Measurements from ENCODE around the gene MLYCD. TPM values are rescaled to one million over a fixed set of nuclear protein-coding genes. Genes with fewer than 3 reads are reported as not detected.
"Not testable (repeated sequence)": the region's sequence is repeated elsewhere in the genome, so short reads cannot be mapped to it uniquely, and the experiment has no call there.

MLYCD gene
- total RNA-seq, 1 experiment from 2014 or later = 2.2 TPM

- Histone ChIP-seq H3K27ac (no peak overlapping the region), H3K36me3 (no peaks in the 10 kb centered on the region), H3K4me3 (no peak overlapping the region), H3K27me3 (replicated peaks) (no peaks in the 10 kb centered on the region), H3K4me1 (replicated peaks) (no peaks in the 10 kb centered on the region), H3K9me3 (replicated peaks) (no peaks in the 10 kb centered on the region; the same call in 1 of the 2 replicates)
- no peak for DNase-seq (ENCODE audit: low read depth in 1 of 2, low spot score in 2 of 2)
Measured at GRCh38 chr16:83935005-83935857, 36.3 kb downstream of the MLYCD start.

DNA sequence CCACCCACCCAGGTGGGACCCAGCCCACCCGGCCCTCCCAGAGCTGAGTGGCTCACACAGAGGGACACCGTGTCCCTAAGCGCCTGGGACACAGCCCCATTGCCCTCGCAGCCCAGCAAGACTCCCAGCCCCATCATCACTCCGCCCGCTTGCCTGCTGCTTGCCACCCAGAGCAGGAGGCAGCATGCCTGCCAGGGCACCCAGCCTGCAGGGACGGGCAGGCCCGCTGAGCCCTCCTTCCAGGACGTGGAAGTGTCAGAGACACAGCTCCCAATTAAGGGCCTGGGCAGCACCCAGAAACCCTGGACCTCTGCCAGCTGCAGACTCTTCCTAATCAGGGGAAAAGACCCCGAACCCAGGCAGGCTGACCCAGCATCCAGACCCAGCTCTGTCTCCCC lies 36.9 kb downstream of the MLYCD start:
- no peak for DNase-seq (ENCODE audit: low read depth in 1 of 2, low spot score in 2 of 2)
- H3K27ac ChIP-seq = no peak overlapping the region

GRCh38 chr16:83936581-83937165 lies 37.8 kb downstream of the MLYCD start:
- DNase-seq (ENCODE audit: low read depth in 1 of 2, low spot score in 2 of 2) = no peak
- Histone ChIP-seq H3K4me1 (replicated peaks) (no peaks in the 10 kb centered on the region), H3K36me3 (no peaks in the 10 kb centered on the region), H3K27ac (no peak overlapping the region), H3K4me3 (no peak overlapping the region), H3K27me3 (replicated peaks) (no peaks in the 10 kb centered on the region), H3K9me3 (replicated peaks) (no peaks in the 10 kb centered on the region)

More for the DNA sequence above, 36.9 kb downstream of the MLYCD start:
- Histone ChIP-seq H3K4me3 (no peak overlapping the region), H3K27me3 (replicated peaks) (no peaks in the 10 kb centered on the region), H3K9me3 (replicated peaks) (no peaks in the 10 kb centered on the region; the same call in 1 of the 2 replicates), H3K4me1 (replicated peaks) (no peaks in the 10 kb centered on the region), H3K36me3 (no peaks in the 10 kb centered on the region)

GRCh38 chr16:83937267-83937666 lies 38.4 kb downstream of the MLYCD start:
- no peak overlapping the region for H3K27ac ChIP-seq
- no peaks in the 10 kb centered on the region for H3K9me3 ChIP-seq (replicated peaks)
- H3K27me3 ChIP-seq (replicated peaks) = no peaks in the 10 kb centered on the region
- no peaks in the 10 kb centered on the region for H3K36me3 ChIP-seq
- DNase-seq (ENCODE audit: low read depth in 1 of 2, low spot score in 2 of 2) = no peak
- no peaks in the 10 kb centered on the region for H3K4me1 ChIP-seq (replicated peaks)
- no peak overlapping the region for H3K4me3 ChIP-seq

- no peak for DNase-seq (ENCODE audit: low read depth in 1 of 2, low spot score in 2 of 2)
- H3K4me1 ChIP-seq (replicated peaks) = peaks cover 2% of the 10 kb centered on the region
- no peak overlapping the region for H3K27ac ChIP-seq
- no peak overlapping the region for H3K4me3 ChIP-seq
- no peaks in the 10 kb centered on the region for H3K9me3 ChIP-seq (replicated peaks)
- no peaks in the 10 kb centered on the region for H3K36me3 ChIP-seq
- H3K27me3 ChIP-seq (replicated peaks) = no peaks in the 10 kb centered on the region
Measured at GRCh38 chr16:83937922-83938885, 39.3 kb downstream of the MLYCD start.

DNA sequence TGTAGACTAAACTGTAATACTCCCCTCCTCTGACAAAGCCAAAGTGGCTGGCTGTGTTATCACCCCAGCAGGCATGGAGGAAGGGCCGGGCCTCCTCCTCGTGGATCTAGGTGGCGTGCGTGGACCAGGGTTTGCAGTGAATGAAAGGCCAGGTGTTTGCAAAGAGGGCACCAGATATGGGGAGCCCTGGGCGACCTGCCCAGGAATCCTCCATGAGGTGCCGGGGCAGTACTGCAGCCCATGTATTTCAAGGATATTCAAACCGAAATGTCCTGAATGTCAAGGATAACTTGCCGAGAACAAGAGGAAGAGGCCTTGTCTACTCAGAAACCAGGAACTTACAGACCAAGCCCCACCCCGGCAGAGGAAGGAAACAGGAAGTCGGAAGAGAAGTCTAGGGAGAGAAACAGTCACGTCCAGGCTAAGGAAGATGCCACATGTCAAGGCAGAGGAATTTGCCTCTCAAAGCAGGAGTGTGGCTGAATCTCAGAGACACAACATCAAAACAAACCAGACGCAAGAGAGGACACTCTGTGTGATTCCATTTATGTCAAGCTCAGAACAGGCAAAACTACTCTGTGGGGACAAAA lies 40.4 kb downstream of the MLYCD start:
- Histone ChIP-seq H3K36me3 (no peaks in the 10 kb centered on the region), H3K4me3 (no peak overlapping the region), H3K9me3 (replicated peaks) (no peaks in the 10 kb centered on the region), H3K27ac (no peak overlapping the region), H3K27me3 (replicated peaks) (no peaks in the 10 kb centered on the region), H3K4me1 (replicated peaks) (peaks cover 8% of the 10 kb centered on the region)
- DNase-seq (ENCODE audit: low read depth in 1 of 2, low spot score in 2 of 2) = no peak

DNA sequence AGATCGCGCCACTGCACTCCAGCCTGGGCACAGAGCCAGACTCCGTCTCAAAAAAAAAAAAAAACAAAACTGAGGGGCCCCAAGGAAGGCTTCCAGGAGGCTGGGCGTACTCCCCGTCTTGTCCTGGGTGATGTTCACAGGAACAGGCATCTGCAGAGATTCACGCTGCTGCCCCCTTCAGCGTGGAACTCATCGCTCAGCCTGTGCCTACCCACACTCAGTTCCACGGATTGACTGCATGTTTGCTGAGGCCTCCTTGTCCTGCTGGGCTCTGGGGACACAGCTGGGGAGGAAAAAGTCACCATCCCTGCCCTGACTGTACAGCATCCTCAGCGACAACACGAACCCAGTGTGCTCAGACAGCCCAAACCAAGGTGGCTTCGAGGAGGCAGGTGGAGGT lies 41.2 kb downstream of the MLYCD start:
- H3K4me1 ChIP-seq (replicated peaks) = peaks cover 8% of the 10 kb centered on the region
- no peak for DNase-seq (ENCODE audit: low read depth in 1 of 2, low spot score in 2 of 2)
- H3K4me3 ChIP-seq = no peak overlapping the region
- no peak overlapping the region for H3K27ac ChIP-seq
- H3K36me3 ChIP-seq = no peaks in the 10 kb centered on the region
- no peaks in the 10 kb centered on the region for H3K9me3 ChIP-seq (replicated peaks)
- H3K27me3 ChIP-seq (replicated peaks) = no peaks in the 10 kb centered on the region

- no peaks in the 10 kb centered on the region for H3K36me3 ChIP-seq
- DNase-seq (ENCODE audit: low read depth in 1 of 2, low spot score in 2 of 2) = no peak
- no peaks in the 10 kb centered on the region for H3K27me3 ChIP-seq (replicated peaks)
- H3K9me3 ChIP-seq (replicated peaks) = no peaks in the 10 kb centered on the region
- H3K27ac ChIP-seq = no peak overlapping the region
- no peak overlapping the region for H3K4me3 ChIP-seq
- H3K4me1 ChIP-seq (replicated peaks) = peaks cover 8% of the 10 kb centered on the region
Measured at GRCh38 chr16:83940630-83941378, 41.9 kb downstream of the MLYCD start.

GRCh38 chr16:83941546-83941945 lies 42.6 kb downstream of the MLYCD start:
- DNase-seq (ENCODE audit: low read depth in 1 of 2, low spot score in 2 of 2); H3K36me3 ChIP-seq; H3K27me3 ChIP-seq (replicated peaks); H3K4me1 ChIP-seq (replicated peaks); H3K9me3 ChIP-seq (replicated peaks); H3K27ac ChIP-seq; H3K4me3 ChIP-seq: not testable (repeated sequence)

DNA sequence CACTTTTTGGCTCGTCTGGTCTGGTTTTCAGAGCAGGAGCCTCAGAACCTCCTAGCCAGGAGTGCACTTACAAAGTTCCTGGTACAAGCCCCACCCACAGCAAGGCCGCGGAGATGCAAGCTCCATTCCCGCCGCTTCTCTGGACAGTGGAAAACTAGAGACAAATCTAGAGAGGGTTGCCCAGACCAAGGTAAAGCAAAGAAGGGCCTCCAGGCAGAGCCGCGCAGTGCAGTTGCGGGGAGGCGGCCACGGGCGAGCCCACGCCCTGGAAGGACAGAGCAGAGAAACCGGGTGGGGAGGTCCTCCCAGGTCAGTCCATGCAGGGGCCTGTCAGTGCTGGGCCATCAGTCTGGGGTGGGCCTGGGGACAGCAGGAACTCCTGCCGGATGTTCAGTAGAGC lies 43.2 kb downstream of the MLYCD start:
- H3K27me3 ChIP-seq (replicated peaks) = no peaks in the 10 kb centered on the region
- H3K4me3 ChIP-seq = no peak overlapping the region
- H3K9me3 ChIP-seq (replicated peaks) = no peaks in the 10 kb centered on the region
- H3K36me3 ChIP-seq = no peaks in the 10 kb centered on the region
- no peak overlapping the region for H3K27ac ChIP-seq
- DNase-seq (ENCODE audit: low read depth in 1 of 2, low spot score in 2 of 2) = no peak
- peaks cover 8% of the 10 kb centered on the region for H3K4me1 ChIP-seq (replicated peaks)

DNA sequence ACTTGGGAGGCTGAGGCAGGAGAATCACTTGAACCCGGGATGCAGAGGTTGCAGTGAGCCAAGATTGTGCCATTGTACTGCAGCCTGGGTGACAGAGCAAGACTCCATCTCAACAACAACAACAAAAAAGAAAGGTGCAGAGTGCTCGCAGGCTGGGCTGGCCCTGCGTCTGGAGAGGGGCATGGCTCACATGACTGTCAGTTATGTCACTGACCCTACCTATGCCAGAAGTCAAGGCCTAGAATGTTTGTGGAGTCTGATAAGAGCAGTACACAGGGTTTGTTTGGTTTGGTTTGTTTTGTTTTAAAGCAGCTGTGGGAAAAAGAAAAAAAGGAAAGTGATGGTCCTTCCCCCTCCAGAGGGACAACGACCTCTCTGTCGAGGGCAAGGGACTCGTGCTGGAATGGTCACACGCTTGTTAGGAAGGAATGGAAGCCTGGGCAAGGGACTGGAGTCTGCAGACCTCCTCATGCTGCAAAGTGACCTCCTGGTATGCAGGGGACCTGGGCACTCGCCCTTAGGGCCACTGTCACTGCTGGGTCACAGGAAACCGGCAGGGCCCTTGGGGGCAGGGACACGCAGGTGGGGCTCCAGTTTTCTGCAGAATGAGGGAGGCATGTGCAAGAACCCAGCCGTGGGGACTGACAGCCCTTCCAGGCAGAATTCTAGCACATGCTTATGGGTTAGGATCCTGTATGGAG lies 44.0 kb downstream of the MLYCD start:
- H3K36me3 ChIP-seq = no peaks in the 10 kb centered on the region
- no peaks in the 10 kb centered on the region for H3K9me3 ChIP-seq (replicated peaks)
- H3K4me3 ChIP-seq = no peak overlapping the region
- H3K27me3 ChIP-seq (replicated peaks) = no peaks in the 10 kb centered on the region
- no peak overlapping the region for H3K27ac ChIP-seq
- peaks cover 8% of the 10 kb centered on the region for H3K4me1 ChIP-seq (replicated peaks)
- DNase-seq (ENCODE audit: low read depth in 1 of 2, low spot score in 2 of 2) = no peak

GRCh38 chr16:83943516-83944050 lies 44.7 kb downstream of the MLYCD start:
- Histone ChIP-seq H3K9me3 (replicated peaks) (no peaks in the 10 kb centered on the region), H3K4me1 (replicated peaks) (peaks cover 8% of the 10 kb centered on the region), H3K27me3 (replicated peaks) (no peaks in the 10 kb centered on the region), H3K36me3 (no peaks in the 10 kb centered on the region), H3K27ac (no peak overlapping the region), H3K4me3 (no peak overlapping the region)
- no peak for DNase-seq (ENCODE audit: low read depth in 1 of 2, low spot score in 2 of 2)

Data from SJSA1 (cell line).